GM12873 (cell line): Measurements from ENCODE around the gene MATR3.

Source experiments
- TF ChIP-seq, protein P1 (sequence below): IDR thresholded peaks from 2 replicates; pipeline ENCODE4 v1.5.1; 2012; ENCODE audit warnings: low read depth, mild to moderate bottlenecking, moderate library complexity, low read length, control low read depth; ENCODE audit not compliant: insufficient read depth; ENCODE audit errors: missing control alignments

Gene MATR3

DNA sequence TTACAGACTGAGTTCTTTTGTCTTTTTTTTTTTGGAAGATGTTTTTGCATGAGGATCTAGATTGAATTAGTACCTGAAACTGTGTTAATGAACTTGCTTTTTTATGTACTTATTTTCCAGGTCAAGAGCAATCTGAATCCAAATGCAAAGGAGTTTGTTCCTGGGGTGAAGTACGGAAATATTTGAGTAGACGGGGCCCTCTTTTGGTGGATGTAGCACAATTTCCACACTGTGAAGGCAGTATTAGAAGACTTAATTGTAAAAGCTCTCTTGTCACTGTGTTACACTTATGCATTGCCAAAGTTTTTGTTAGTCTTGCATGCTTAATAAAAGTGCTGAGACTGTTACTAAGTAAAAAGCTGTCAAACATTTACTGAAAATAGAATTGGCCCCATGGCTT is 75.1 kb downstream of the MATR3 start:
- TF ChIP-seq, protein P1, sequence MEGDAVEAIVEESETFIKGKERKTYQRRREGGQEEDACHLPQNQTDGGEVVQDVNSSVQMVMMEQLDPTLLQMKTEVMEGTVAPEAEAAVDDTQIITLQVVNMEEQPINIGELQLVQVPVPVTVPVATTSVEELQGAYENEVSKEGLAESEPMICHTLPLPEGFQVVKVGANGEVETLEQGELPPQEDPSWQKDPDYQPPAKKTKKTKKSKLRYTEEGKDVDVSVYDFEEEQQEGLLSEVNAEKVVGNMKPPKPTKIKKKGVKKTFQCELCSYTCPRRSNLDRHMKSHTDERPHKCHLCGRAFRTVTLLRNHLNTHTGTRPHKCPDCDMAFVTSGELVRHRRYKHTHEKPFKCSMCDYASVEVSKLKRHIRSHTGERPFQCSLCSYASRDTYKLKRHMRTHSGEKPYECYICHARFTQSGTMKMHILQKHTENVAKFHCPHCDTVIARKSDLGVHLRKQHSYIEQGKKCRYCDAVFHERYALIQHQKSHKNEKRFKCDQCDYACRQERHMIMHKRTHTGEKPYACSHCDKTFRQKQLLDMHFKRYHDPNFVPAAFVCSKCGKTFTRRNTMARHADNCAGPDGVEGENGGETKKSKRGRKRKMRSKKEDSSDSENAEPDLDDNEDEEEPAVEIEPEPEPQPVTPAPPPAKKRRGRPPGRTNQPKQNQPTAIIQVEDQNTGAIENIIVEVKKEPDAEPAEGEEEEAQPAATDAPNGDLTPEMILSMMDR = peak; percentile 15

DNA sequence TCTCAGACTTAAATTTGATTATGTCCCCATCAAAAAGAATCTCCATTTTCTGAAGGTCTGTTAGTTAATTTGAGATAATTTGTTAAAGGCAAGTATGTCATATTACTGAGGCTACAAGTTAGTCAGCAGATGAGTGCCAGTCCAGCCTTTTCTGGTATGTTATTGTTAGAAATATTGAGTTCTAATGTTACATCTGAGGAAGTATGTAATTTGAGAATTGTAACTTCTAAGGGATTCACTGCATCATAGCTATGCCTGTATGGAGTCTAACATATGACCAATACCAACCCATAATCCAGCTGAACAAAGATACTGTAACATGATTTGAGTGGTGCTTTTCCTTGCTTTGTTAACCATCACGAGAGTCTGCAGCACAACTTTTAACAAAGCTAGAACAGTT is 75.6 kb downstream of the MATR3 start:
- TF ChIP-seq, protein P1 = no peak

DNA sequence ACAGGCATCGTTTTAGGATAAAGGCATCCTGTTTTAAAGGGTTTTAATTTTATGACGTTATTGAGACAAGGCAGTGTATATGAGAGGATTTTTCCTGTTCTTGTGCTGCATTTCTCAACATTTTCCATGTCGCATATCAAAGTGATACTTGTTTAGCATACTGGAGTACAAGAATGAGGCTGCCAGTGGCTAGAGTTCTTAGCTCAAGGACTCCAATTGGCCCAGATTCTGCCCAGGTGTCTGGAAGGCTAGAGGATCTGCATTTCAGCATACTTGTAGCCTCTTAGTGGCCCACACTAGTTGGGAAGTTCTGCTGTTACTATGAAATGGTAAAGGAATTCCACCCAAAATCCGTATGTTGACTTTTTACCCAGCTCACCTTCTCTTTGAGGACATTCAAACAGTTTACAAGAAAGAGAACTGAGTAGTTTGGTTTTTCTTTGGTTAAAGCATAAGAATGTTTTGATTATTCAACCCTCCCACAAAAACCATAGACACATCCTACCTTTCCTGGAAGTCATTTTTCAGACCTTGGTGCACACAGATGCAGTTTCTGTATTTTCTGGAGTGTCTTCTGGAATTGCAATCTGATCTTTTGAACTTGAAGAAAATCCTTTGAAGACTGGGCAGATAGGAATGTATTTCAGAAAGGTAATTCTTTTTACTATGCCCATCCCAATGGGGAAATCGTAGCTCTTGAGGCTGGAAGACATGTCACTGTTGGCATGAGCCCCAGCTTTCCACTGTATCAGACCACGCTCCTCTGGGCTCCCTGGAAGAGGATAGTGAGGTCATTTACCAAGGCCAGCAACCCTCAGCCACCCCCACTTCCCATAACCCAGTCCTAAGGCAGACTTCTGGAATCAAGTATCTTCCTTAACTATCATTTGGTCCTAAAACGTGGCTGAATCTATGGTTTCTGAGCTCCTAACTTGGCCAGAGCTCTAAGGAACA is 78.2 kb downstream of the MATR3 start:
- TF ChIP-seq, protein P1 = no peak

DNA sequence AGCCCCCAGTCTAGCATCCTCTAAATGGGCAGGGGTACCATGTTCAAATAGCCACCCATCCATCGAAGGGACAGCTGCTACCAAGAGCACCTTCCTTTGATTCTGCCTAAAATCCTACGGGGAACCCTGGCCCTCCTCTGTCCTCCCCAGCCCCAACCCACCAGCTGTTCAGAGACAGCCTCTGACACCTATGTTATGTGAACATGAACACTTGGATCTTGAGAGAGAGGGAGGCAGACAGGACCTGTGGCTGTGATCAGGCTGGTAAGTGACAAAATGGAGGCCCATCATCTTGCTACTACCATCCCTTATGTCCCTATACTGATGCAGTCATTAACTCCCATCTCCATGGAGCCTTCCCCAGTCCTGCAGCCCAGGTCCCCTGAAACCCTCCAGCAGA is 81.4 kb downstream of the MATR3 start:
- TF ChIP-seq, protein P1 = peak; percentile 15

GRCh38 chr5:139376364-139376763 is 82.8 kb downstream of the MATR3 start:
- TF ChIP-seq, protein P1 = no peak

DNA sequence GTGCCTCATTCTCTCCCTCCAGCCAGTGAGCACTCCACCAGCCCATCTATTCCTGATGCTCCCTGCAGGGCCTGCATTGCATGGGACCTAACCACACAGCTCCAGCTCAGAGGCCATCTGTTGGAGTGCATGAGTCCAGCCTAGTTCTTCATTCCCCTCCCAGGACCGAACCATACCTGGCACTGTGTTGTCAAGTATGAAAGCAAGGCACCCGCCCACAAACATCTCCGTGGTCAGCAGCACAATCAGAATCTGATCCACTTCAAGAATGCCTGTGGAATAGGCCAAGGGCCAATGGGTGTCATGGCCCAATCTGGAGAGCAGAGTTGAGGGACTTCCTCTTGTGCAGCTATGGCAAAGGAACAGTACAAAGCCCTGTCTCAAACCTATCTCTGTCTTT is 83.7 kb downstream of the MATR3 start:
- TF ChIP-seq, protein P1 = no peak

- TF ChIP-seq, protein P1 = no peak
Observed at GRCh38 chr5:139378101-139378825, 84.7 kb downstream of the MATR3 start.
